GM18505 (cell line): ENCODE measurements around the gene PARP8.
"Not testable (repeated sequence)": the region's sequence is repeated elsewhere in the genome, so short reads cannot be mapped to it uniquely, and the experiment has no call there.

ENCODE experiments used
- ATAC-seq: cut with Tn5 transposase; IDR thresholded peaks from one replicate; pipeline ENCODE4 v1.9.1; 2021; ENCODE audit not compliant: unreplicated experiment
- POLR2A ChIP-seq: IDR thresholded peaks from 4 replicates; pipeline ENCODE4 v1.6.1; 2011; ENCODE audit warnings: borderline replicate concordance; ENCODE audit not compliant: insufficient read depth, insufficient read length; ENCODE audit errors: extremely low read depth

PARP8 gene, protein sequence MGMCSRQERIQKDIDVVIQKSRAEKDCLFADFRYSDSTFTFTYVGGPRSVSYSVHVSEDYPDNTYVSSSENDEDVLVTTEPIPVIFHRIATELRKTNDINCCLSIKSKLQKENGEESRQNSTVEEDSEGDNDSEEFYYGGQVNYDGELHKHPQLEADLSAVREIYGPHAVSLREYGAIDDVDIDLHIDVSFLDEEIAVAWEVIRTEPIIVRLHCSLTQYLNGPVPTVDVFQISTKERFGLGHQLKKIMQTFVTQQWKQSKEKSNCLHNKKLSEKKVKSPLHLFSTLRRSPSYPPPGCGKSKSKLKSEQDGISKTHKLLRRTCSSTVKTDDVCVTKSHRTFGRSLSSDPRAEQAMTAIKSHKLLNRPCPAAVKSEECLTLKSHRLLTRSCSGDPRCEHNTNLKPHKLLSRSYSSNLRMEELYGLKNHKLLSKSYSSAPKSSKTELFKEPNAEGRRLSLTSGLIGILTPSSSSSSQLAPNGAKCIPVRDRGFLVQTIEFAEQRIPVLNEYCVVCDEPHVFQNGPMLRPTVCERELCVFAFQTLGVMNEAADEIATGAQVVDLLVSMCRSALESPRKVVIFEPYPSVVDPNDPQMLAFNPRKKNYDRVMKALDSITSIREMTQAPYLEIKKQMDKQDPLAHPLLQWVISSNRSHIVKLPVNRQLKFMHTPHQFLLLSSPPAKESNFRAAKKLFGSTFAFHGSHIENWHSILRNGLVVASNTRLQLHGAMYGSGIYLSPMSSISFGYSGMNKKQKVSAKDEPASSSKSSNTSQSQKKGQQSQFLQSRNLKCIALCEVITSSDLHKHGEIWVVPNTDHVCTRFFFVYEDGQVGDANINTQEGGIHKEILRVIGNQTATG

DNA sequence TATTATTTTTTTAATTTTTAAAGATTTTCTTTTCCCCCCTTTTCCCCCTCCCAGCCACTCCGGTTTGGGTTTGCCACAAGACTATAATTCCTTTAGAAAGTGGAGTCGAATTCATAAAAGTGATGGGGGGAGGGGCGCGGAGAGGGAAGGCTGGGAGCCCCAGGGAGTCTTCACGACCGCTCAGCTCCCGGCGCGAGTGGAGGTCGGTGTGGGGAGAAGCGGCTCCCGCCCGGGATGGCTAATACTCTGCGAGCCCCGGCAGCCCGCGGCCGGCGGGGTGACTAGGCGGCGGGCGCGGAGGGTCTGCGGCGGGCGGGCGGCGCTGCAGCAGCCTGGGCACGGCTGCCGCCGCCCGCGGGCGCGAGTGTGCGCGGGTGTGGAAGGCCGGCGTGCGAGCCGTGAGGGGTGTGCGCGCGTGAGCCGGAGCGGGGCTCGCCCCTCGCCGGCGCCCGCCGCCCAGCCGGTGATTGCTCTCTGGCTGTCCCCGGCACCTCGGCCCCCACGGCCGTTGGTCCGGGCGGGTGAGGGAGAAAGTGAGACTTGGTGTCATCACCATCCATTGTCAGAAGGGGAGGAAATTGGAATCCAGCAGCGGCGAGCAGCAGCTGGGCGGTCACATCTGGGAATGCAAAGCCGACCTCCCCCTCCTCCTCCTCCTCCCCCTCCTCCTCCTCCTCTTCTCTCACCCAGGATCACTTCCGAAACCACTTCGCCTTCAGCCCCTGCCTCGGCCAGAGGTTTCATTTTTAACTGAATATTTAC is at the start of gene PARP8:
TSS of gene PARP8 (plus strand) at position 377 of the 762 bp plus-strand sequence. CDS start 459 bp downstream, outside the sequence.
- no peak for TF ChIP-seq POLR2A
- peak; percentile 43 for ATAC-seq

DNA sequence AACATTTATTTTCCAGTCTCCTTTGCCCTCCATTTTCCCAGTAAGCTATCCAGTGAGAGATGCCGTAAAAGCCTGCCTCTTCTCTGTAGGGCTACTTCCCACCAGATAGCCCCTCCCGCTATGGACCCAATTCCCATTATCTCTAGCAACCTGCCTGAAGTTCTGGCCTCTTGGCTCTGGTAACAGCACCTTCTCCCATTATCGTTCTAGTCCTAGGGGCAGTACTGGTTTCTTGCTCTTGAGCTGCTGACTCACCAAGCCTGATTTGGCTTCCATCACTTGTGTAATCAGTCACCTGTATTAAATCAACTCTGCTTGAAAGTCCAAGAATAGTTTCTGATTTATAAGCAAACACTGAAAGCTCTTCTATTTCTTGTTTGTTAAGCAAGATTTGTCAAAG is 42.8 kb upstream of the PARP8 start:
- no peak for ATAC-seq
- no peak for TF ChIP-seq POLR2A

DNA sequence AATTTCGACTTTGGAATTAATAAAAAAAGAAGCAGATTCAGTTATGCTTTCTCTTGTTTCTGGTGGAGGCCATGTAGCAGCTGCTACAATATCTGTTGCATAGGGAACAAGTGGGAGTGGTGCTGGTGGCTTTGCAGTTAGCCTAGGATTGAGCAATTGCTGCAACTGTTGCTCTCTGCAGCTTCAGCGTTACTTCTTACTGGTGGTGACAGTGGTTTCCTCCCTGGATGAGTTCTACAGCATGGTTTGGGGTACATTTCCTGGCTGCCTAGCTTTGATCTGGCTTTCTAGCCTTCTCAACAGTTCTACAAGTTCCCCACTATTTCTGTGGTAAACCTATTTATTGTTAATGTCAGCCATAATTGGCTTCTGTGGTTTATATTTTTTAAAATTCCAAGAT is 31.6 kb upstream of the PARP8 start:
- not testable (repeated sequence) for ATAC-seq

DNA sequence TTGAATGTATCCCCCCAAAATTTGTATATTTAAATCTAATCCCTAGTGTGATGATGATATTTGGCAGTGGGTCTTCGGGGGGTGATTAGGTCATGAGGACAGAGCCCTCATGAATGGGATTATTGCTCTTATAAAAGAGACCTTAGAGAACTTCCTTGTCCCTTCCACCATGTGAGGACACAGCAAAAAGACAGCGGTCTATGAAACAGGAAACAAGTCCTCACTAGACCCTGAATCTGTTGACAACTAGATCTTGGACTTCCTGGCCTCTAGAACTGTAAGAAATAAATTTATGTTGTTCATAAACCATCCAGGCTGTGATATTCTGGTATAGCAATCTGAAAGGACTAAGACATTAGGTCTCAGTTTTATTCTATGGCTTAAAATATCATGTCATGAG is 28.9 kb upstream of the PARP8 start:
- ATAC-seq, result not testable (repeated sequence)

DNA sequence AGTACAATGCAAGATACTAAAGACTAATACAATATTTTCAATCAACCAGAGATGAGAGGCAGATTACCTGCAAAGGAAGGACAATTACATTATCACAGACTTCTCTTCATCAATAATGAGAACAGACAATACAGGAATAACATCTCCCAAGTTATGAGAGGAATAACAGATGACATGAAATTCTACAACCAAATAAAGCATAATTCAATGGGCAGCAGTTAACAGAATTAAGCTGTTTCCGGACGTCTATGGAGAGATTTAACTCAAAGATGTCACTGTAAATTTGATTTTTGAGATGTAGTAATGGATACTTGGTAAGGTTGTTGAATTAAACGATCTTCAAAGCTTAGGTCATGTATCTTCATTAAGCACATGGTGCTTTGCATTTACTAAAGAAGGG is 19.8 kb upstream of the PARP8 start:
- no peak for TF ChIP-seq POLR2A
- ATAC-seq, result no peak

DNA sequence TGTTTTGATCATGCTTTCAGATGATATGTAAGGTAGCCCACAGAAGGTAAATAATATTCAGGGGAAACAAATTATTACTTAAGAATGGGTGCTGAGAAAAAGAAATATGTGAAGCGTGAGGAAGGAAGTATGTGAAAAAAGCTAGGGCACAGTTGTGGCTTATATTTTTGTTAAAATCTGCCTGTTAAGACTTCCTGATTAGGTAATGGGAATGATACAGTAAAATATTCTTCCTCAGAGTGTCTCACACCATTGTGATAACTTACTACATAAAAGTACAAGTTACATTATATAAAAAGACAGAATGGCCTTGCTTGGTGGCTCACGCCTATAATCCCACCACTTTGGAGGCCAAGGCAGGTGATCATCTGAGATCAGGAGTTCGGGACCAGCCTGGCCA is 18.7 kb upstream of the PARP8 start:
- TF ChIP-seq POLR2A, result no peak
- no peak for ATAC-seq

DNA sequence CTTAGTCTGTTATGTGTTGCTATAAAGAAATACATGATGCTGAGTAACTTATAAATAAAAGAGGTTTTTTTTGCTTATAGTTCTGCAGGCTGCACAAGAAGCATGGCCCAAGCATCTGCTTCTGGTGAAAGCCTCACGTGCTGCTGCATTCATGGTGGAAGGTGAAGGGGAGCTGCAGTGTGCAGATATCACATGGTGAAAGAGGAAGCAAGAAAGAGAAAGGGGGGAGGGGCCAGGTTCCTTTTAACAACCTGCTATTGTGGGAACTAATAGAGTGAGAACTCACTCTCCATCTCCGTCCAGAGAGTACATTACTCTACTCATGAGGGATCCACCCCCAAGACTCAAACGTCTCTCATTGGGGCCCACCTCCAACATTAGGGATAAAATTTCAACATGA is 12.5 kb upstream of the PARP8 start:
- peak; percentile 99 for ATAC-seq
- TF ChIP-seq POLR2A, result no peak

DNA sequence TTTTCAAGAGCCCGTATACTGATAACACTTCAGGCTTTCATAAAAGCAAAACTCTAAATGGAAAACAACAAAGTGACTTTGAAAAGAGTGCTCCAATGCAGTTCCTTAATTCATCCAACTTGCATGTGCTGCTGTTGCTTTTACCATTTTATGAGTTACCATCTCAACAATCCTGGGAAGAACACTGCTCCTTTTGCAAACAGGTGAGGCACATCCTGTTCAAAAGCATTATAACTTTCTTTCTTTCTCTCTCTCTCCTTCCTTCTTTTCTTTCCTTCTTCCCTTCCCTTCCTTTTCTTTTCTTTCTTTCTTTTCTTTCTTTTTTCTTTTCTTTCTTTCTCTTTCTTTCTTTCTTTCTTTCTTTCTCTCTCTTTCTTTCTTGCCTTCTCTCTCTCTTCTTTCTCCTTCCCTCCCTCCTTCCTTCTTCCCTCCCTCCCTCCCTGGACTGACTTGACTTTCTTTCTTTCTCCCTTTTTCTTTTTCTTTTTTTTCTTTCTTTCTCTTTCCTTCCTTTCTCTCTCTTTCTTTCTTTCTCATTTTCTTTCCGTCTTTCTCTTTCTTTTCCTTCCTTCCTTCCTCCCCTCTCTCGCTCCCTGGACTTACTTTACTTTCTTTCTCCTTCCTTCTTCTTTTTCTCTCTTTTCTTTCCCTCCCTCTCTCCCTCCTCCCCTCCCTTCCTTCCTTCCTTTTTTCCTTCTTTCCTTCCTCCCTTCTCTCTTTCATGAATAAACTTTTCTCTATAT is 11.2 kb upstream of the PARP8 start:
- ATAC-seq, result no peak
- TF ChIP-seq POLR2A, result no peak

DNA sequence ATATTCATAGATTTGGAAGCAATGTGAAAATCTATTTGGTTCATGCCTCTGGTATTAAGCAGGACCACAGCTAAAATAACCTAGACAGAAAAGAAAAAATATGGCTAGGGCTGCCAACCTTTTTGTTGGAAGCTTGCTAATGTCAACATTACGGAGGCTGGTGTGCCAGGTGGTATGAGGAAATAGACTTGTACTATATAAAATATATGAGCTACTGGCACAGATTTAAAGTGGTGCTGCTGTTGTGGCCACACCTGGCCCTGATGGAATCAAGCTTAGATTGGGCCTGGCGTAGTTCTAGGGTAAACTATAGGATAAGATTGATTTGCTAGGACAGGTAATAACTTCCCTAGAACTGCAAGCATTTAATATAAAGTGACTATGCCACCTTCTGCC is 10.6 kb upstream of the PARP8 start:
- no peak for ATAC-seq
- no peak for TF ChIP-seq POLR2A

DNA sequence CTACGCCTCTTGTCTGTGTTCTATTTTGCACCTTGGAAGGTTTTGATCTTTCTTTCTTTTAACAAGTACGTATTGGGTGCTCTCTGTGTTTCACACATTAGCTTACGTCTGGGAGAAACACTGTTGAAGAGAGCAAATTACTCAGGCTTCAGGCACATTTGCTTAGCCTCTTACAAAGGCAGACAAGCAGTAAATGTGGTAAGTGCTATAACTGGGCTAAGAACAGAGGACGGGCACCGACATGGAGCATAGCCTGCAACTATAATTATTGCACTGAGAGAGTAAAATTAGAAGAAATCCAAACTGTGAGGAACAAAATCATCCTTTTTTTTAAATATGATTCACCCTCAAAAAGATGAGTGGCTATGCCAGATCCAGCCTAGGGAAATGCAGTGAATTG is 9.4 kb upstream of the PARP8 start:
- no peak for TF ChIP-seq POLR2A
- no peak for ATAC-seq

DNA sequence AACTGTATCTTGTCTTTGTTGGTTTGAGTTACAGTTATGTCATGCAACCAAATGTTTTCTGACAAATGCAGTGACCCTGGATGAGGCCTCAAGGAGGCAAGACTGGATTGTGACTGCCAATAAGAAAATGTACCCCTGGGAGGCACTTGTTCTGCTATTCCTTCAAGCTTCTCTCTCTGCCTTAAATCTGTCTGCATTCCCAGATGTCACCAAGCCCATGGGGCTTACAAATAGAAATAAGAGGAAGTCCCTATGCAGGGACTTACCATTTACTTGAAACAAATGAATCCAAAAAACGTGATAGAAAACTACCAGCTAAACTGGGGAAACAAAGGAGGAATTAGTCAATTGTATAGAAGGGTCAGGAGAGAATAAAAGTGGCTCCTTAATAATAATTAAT is 8.2 kb upstream of the PARP8 start:
- ATAC-seq, result no peak

DNA sequence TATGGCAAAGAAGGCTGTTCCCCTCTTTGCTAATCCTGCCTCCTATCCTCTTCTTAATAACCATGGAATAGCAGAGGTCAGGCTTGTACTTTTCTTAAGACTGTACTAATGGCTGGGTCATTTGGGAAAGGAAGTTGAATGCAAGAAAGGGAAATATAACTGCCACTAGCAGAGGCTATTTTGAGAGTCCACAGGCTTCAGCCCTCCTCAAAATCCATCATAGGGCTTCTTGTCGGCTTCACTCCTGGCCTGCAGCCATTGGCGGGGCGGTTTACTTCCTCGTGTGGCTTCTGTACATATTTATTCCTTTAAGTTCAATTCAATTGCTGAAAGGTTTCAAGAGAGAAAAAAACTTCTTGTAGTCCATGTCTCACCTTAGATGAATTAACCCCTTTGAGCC is 2.8 kb upstream of the PARP8 start:
- no peak for ATAC-seq
- TF ChIP-seq POLR2A, result no peak

More for the DNA sequence above, 8.2 kb upstream of the PARP8 start:
- TF ChIP-seq POLR2A, result no peak

DNA sequence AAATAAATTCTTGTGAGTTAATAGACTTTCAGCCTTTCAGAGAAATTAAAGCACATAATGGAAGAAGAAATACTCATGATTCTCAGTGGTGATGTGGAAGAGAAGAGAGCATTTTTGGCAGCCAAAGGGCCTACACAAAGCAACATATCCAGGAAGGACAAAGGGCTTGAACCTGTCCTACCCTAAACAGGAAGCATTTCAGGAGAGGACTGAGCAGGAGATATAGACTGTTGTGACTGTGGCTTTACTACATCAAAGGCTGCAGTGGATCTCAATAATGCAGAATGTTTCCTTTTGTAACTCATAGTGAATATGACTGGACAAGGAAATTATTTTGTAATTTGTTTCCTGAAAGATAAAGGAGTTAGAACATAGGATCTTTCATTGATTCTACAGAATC is 1.3 kb upstream of the PARP8 start:
- no peak for TF ChIP-seq POLR2A
- ATAC-seq, result no peak

DNA sequence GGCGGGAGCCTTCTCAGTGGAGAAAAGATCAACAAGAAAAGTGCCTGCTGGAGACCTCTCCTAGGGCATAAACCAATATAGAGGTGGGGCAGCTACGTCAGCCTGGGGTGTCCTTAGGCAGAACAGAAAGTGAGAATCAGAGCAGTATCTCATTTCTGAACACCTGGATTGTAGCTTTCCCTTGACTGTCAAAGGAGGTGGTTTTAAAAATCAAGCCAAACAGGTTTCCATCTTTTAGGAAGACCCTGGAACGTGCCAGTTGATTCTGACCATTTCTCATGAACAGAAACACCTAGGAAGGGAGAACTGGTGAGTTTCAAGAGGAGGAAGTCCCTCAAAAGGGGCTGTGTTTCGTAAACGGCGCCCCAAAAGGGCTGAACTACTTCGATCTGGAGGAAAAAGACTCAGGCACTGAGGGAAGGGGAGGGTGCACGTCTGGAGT is 655 bp upstream of the PARP8 start:
- not testable (repeated sequence) for ATAC-seq
